Mesothelial cell of epicardium (in vitro differentiated cells): Measurements from ENCODE around the gene AKAP13. TPM values are rescaled to one million over a fixed set of nuclear protein-coding genes. Genes with fewer than 3 reads are reported as not detected.
A peak's percentile ranks its signal among the peaks of the same experiment; 100 is the strongest.
"Not testable (repeated sequence)": the region's sequence is repeated elsewhere in the genome, so short reads cannot be mapped to it uniquely, and the experiment has no call there.

Experiments
- DNase-seq, 2 experiments: peaks; one replicate each; pipeline ENCODE4 v3.0.0; 2021; ENCODE audit warnings: low spot score in 2 of 2; ENCODE audit not compliant: unreplicated experiment in 2 of 2
- H3K27ac Mint-ChIP-seq: 2 replicates; pipeline ENCODE4 v1.8.0; 2021; ENCODE audit warnings: mixed read lengths
- H3K27me3 Mint-ChIP-seq: 2 replicates; pipeline ENCODE4 v1.8.0; 2021; ENCODE audit warnings: low read depth, mixed read lengths
- H3K36me3 Mint-ChIP-seq: 2 replicates; pipeline ENCODE4 v1.8.0; 2021; ENCODE audit warnings: mixed read lengths
- H3K4me1 Mint-ChIP-seq: 2 replicates; pipeline ENCODE4 v1.8.0; 2021; ENCODE audit warnings: mixed read lengths
- H3K4me3 Mint-ChIP-seq: 2 replicates; pipeline ENCODE4 v1.8.0; 2021; ENCODE audit warnings: mild to moderate bottlenecking, moderate library complexity, mixed read lengths
- H3K9me3 Mint-ChIP-seq: 2 replicates; pipeline ENCODE4 v1.8.0; 2021; ENCODE audit warnings: mixed read lengths
- microRNA-seq: library from miRNA; unstranded; fragments of <30 nt; microRNA quantifications from one replicate; pipeline ENCODE4 v1.2.0, GENCODE V29; 2021; ENCODE audit warnings: inconsistent platforms, mixed read lengths
- total RNA-seq: library from RNA; stranded (reverse); gene quantifications from 3 replicates; pipeline ENCODE4 v1.2.1, GENCODE V29; 2021
- TF ChIP-seq, protein P1 (sequence below): fragments of 200-600 bp; sonication (generic); IDR thresholded peaks from one replicate; pipeline ENCODE4 v1.5.0; 2021; ENCODE audit warnings: antibody characterized with exemption; ENCODE audit not compliant: unreplicated experiment

AKAP13 gene
- total RNA-seq, 1 donor from 2014 or later = 109 TPM

DNA sequence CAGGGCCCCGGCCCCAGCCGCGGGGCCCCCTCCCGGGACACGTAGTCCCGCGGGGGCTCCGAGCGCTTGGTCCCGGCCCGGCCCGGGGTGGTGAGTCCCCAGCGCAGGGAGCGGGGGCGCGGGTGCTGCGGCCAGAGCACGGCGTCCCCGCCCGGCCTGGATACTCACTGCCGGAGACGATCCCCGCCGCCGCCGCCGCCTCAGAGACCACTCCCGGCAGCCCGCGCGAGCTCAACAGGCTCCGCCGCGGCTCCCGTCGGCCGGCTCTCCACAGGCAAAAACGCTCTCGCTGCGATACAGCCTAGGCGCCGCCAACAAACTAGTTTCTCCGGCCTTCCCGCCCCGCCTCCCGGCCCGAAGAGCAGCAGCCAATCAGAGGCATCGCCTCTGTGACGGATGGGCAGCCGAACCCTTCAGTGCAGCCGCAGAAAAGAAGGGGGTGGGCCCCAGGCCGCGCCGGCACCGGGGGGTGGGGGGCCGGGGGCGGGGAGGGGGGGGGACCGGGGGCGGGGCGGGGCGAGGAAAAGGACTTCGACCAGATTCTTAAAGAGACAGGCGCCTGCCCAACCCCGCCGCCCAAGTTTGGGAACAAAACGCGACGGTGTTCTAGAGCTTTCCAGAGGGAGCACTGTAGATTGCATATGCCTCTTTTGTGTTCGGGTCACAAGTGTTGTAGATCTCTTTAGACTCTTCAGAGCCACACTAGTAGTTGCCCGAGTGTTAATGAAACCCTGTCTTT lies 414.4 kb downstream of the AKAP13 start, which contains the start of gene KLHL25:
TSS of gene KLHL25 (minus strand) at position 328 of the 739 bp plus-strand sequence. CDS start 25,115 bp downstream, outside the sequence.
- Mint-ChIP-seq H3K27ac (peak within 1 kb of the TSS; percentile 87), H3K9me3 (no peaks in the 10 kb centered on the region), H3K27me3 (peaks cover 2% of the 10 kb centered on the region), H3K4me1 (peaks cover 21% of the 10 kb centered on the region), H3K36me3 (peaks cover 2% of the 10 kb centered on the region), H3K4me3 (peak within 1 kb of the TSS; percentile 86)
- TF ChIP-seq, protein P1, sequence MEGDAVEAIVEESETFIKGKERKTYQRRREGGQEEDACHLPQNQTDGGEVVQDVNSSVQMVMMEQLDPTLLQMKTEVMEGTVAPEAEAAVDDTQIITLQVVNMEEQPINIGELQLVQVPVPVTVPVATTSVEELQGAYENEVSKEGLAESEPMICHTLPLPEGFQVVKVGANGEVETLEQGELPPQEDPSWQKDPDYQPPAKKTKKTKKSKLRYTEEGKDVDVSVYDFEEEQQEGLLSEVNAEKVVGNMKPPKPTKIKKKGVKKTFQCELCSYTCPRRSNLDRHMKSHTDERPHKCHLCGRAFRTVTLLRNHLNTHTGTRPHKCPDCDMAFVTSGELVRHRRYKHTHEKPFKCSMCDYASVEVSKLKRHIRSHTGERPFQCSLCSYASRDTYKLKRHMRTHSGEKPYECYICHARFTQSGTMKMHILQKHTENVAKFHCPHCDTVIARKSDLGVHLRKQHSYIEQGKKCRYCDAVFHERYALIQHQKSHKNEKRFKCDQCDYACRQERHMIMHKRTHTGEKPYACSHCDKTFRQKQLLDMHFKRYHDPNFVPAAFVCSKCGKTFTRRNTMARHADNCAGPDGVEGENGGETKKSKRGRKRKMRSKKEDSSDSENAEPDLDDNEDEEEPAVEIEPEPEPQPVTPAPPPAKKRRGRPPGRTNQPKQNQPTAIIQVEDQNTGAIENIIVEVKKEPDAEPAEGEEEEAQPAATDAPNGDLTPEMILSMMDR = no peak
- peak; percentile 88 to 92 for DNase-seq

DNA sequence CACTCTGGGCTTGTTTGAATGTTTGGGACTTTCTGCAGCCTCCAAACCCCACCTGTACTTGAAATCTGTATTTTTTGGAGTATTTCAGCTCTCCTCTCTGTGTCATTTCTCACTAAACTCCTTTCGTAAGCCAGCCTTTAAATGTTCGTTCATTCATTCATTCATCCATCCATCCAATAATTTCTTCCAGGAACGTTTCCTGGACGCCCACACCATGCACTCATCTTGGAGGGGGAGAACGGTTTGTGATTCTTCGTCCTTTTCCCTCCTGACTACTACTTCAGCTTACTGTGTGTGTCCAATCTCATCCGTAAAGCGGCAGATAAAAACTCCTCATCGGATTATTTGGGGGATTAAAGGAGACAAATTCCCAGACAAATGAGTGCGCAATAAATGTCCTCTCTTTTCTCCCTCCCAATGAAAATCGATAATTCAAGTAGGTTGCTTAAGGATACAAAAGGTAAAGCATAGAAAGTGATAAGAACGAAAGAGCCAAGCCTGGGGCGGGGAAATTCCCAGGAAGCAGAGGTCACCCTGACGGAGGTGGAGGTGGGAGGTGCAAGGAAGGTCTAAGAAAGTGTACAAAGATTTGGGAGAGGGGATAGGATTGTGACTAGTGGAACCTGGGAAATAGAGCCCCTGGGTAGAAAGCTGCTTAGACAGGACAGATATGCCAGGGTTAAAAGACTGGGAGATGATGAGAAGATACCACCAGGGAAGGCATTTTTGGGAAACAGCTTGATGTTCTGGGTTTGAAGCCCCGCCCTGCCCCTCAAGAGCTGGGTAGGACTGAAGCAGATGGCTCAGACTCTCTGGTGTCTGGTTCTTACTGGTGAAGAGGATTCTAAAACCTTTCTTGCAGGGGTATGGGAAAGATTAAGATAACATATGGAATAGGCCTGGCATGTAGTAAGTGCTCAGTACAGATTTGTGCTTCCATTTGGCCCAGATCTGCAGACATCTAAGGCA lies 415.2 kb downstream of the AKAP13 start:
- Mint-ChIP-seq H3K4me3 (peak overlapping the region; percentile 51), H3K9me3 (no peaks in the 10 kb centered on the region), H3K27me3 (peaks cover 2% of the 10 kb centered on the region), H3K36me3 (peaks cover under 1% of the 10 kb centered on the region), H3K4me1 (peaks cover 20% of the 10 kb centered on the region), H3K27ac (no peak overlapping the region)
- DNase-seq = no peak
- TF ChIP-seq, protein P1 = no peak

- not testable (repeated sequence) for H3K27me3 Mint-ChIP-seq, H3K36me3 Mint-ChIP-seq, DNase-seq, H3K9me3 Mint-ChIP-seq, H3K4me3 Mint-ChIP-seq, H3K27ac Mint-ChIP-seq
- peaks cover 20% of the 10 kb centered on the region for H3K4me1 Mint-ChIP-seq
Observed at GRCh38 chr15:85796371-85796770, 416.0 kb downstream of the AKAP13 start.

Small RNA genes within 50 kb of the gene (microRNA-seq; reads per million reads assigned to microRNA genes)
- gene MIR1276 (11.7 reads per million, percentile 34 among the genes with 10 or more reads in this experiment), gene MIR7706 (230 reads per million, percentile 68 among the genes with 10 or more reads in this experiment)
